Ureter (tissue), 1 donor: ENCODE measurements around the gene BSCL2. TPM values are rescaled to one million over a fixed set of nuclear protein-coding genes. Genes with fewer than 3 reads are reported as not detected.
"Not testable (repeated sequence)": the region's sequence is repeated elsewhere in the genome, so short reads cannot be mapped to it uniquely, and the experiment has no call there.

Experiments
- DNase-seq: peaks from one replicate; pipeline ENCODE4 v3.0.0-alpha.2; 2020; ENCODE audit warnings: low spot score
- total RNA-seq: library from RNA; stranded (reverse); gene quantifications from one replicate; pipeline ENCODE4 v1.2.4, GENCODE V29; 2023
- donor health status: DM: yes; HTN: yes; CAD: no.

BSCL2 gene
- total RNA-seq, 1 donor from 2014 or later: 55.9 TPM

DNA sequence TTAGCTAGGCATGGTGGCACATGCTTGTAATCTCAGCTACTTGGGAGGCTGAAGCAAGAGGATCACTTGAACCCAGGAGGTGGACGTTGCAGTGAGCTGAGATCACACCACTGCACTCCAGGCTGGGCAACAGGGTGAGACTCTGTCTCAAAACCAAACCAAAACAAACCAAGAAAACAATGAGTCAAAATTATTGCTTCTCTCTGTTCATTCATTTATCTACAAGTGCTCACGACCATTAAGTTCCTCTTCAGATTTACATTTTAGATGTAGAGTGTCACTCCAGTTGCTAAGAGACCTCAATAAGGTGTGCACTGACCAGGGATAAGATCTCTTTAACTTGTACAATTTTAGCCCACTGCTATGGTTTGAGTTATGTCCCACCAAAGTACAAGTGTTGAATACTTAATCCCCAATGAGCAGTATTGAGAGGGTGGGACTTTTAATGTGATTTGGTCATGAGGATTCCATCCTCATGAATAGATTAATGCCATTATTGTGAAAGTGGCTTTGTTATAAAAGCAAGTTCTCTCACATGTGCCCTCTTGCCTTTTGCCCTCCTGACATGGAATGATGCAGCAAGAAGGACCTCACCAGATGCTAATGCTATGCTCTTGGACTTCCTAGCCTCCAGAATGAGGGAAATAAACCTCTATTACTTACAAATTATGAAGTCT, 12.2 kb upstream of the BSCL2 start:
- no peak for DNase-seq

DNA sequence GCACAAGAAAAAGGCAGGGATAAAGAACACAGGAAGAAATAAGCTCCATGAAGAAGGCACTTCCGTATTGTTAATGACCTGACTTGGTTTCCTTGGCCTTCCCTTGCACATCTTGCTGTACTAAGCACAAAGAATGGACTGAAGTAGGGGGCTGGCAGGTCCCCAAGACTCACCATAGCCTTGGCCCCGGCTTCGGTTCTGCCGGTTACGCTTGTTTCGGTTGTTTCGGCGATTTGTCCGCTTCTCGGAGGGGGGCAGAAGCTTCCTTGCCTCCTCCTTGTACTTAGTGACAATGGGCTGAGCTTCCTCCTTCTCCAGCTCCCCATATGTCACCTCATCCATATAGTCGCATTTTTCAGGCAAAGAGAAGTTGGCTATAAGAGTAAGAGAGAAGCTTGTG, 9.6 kb upstream of the BSCL2 start:
- DNase-seq: no peak

DNA sequence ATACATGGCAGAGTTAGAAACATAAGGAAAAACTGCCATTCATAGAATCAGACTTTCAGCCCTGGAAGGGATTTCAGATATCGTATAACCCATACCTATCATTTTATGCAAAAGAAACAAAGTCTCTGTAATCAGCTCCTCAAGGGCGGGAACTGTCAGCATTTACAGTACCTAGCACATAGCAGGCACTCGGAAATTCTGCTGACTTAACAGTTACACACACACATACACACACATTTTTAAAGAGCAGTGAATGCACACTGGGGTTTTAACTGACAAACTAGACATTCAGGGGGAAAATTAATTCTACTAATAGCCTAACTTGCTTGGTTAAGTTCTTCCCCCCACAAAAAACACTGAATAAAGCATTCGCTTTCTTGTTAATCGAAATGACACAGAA, 9.0 kb upstream of the BSCL2 start:
- no peak for DNase-seq

DNA sequence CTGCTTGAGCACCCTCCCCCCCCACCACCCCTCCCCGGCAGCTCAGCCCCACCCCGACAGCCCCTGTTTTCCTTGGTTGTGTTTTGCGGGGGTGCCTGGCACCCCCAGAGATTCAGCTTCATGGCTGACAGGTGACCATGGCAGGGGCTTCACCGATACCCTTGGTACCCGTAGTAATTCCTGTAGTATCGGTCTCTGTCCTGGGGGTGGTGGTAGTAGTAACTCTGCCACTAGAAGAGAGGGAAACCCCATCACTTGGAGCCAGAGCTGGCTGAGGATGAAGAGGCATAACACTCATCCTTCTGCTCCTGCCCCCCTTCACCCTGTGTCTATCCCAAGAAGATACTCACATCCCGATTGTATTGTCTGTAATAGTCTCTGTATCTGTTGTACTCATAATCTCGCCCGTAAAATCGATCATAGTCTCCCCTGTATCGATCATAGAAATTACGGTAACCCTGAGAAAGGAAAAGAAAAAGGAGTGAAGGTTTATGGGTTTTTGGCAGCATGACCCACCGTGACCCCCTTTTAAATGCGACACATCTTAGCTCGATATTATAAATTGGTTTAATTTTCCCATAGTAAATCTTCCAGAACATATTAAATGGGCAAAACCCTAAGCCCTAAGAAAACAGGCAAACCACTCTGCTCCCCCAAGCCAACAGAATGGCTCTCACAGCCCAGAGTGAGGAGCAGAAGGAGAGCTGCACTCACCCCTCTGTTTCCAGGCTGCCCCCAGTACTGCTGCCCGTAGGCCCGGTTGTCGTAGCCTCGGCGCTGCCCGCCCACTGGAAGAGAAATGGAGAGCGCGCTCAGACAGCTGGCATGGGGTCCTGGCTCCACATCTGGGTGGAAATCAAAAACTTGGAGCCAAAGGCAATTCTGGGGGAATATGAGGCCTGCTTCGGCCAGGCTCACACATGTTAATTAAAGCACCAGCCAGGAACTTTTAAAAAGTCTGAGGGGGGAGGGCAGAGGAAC, 8.2 kb upstream of the BSCL2 start:
- no peak for DNase-seq

DNA sequence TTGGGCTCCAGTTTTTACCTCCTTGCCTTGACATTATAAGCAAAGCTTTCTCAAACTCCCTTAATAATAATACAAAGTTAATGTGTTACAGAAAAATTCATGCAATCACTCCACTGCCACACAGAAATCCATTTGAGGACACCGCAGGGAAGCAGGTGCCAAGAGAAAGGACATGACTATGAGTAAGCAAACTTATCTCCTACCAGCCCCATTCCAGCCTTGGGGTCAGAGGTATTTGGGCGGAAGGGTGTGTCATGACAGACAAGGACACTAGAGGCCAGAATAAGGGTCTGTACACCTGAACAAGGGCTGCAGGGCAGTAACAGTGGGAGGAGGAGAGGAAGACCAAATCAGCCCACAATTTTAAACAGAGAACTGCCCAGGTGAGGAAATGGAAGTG, 6.1 kb upstream of the BSCL2 start:
- no peak for DNase-seq

DNA sequence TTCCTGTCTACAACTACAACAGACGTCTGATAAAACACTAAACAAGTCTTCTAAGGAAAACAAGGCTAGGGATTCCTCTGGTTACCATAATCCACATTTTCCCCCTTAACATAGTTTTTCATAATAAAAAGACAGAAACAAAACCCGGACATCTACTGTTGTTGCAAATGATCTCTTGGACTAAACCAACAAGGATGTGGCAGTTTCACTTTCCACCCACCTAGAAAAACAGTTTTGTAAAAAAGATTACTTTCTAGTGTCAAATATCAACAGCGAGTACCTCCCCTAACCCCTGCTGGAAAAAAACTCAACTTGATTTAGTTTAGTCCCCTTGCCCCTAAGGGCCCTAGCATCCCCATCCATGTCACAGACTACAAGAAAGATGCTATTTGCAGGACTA, 5.6 kb upstream of the BSCL2 start:
- no peak for DNase-seq

DNA sequence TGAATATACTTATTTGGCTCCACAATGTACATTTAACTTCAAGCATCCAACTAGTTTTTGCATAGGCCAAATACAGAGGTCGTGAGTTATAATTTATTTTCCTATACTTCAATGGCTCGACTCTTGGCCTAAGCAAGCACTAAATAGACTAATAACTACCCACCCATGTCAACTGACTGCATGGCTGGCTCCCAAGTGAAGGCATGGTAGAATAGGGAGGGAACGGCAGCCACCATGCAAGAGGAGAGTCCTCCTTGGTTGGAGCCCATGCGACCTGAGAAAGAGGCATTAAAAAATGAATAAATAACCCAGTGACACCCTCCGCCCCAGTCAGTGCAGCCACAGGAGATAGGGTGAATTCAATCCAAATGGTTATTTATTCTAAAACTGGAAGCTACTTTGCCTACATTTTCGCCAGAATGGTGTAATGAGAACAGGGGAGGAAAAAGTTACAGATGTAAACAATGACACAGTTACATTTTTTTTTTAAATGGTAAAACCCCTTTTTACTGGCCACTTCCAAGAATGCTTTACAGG, 5.1 kb upstream of the BSCL2 start:
- DNase-seq: no peak

DNA sequence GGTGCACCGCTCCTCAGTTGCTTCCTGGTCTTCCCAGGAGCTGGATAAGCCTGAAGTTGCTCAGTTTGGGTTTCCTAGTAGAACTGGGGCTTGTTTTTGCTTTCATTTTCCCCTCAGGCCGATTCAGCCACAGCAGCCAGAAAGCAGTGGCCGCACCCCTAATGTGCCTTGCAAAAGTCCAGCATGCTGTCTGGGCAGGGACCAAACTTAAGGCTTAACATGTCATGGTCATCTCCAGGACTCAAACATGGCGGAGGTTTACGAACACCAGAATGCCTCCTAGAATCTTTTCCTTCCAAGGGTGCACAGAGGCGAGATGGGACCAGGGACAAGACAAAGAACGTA, 2.7 kb upstream of the BSCL2 start:
- DNase-seq: no peak

DNA sequence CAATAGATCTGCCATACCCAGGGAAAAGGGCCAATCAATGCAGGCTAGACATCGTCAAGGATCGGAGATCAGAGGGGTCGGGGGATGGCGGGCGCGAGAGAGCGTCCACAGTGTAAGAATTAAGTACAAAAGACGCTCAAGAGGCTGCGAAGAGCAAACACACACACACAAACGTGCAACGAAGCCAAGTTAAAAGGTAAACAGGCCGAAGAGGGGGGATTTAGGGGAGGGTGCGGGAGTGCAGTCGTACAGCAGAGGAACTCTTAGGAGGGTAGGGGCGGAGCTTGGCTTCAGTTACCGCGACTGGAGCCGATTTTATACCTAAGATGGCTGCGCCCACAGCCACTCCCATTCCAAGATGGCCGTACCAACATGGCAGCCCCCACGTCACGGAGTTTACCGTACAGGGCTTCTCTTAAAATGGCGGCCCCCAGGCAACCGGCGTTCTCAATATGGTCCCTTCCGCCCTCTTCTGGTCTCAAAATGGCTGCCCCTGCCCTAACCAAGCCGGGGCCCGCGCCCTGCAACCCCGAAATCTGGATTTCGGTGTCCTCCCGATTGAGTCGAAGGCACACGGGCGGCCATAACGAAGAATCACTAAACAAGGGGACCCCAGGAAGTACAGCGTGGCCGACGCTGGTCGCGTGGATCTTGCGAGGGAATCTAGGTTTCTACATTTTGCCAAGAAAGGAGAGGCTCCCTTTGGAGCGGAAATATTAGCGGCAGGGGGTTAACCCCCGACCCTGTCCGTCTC, 2.2 kb upstream of the BSCL2 start:
- peak; percentile 99 for DNase-seq

DNA sequence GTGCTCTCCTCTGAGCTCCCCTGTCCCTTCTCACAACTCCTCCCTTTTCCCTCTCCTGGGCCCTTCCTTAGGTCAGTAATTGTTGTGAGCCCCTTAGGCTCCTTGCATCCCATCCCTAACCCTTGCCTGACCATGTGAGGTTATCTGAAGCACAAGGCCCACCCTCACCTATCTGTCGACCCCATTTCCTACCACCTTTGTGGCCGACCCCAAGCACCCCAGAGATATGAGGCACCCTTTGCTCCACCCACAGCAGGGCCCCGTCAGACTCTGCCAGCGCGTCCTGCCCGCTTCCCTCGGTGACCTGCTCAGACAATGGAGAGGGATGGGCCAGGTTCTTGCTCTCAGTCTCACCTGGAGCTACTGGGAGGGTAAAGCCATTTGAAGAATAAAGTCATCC, 1.6 kb upstream of the BSCL2 start:
- DNase-seq: peak; percentile 56

DNA sequence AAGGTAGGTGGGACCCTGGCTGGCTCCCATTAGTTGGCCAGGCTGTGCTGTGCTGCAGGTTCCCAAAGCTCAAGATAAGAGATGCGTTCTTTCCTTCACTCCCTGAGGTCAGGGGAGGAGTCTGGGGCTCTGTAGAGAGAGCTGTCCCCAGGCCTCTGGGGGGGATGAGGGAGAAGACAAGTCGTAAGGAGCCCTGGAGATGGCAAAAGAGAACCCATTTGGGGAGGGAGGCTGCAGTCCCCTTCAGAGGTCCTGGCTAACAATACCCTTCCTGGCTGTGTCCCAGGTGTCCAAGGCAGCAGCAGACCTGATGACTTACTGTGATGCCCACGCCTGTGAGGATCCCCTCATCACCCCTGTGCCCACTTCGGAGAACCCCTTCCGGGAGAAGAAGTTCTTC, 1.2 kb upstream of the BSCL2 start:
- DNase-seq: no peak

DNA sequence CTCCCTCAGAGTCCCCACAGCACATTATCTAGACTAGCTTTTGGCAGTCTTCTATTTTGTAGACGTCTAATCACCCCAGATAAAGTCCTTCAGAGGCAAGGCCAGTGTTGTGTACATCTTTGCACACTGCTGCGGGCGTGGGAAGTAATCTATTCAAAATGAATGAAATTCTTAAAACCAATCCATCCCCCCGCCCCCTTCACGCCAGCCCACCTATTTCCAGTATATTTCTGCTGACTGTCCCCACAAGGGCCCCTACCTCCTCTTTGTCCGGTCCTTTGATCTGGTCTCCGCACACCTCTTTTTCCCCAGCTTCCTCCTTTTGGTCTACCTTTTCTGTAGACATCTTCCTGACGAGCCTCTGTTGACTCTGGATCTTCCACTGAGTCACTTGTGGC, 375 bp downstream of the BSCL2 start:
- no peak for DNase-seq

DNA sequence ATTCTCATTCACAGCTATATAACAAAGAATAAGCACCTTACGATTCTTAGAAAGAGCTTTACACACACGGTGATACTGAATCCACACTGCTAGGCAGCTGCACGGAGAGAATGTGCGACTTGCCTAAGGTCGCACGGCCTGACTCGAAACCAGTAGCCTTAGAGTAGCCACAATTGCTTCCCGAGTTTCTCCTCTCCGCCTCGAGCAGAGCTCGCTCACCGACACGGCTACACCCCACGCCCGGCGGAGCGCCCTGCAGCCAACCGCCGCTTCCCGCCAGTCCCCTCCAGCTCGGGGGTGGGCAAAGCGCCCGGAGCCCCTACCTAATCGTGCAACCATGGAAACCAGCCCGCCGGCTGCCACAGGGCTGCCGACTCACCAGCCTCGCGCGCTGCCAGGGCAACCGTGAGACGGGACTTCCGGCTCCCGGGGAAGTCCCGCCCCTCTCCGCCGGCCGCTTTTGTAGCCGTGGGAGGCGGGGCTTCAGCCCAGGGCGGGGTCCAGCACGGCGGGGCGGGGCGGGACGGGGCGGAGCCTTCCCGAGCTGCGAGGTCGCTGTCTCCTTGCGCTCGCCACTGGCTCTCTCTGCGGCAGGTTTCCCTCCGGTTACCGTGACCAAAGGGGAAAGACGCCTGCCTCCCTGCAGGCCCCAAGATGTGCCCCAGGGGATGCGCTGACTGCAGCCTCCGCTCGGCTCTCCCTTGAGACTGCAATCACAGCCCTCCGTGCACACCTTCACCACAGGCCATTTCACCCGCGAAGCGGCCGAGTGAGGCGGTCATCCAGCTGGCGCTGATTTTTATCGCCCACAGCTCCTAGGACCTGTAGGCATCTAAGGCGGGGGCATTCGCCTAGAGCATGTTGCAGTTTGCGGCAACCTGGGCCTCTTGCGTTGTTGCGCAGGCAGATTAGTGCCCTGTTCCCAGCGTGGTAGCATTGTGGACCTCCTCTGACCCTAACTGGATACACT, 1.1 kb downstream of the BSCL2 start:
- DNase-seq: peak; percentile 95

DNA sequence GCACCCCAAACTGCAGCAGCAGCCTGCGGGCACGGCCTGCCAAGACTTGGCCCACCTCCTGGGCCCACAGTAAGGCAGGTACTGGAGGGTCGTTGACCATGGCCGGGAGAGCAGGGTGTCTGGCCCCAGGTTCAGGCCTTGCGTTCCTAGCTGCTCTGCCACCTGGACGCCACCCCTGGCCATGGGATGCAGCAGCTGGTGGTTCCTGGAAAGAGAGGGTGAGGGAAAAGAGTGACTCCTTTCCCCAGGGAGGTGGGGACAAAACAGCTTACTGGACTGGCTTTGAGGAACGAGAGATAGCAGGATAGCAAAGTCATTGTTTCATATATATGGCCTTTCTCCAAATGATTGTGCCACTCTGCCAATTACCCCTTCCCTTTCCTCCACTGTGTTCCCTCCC, 1.8 kb downstream of the BSCL2 start:
- DNase-seq: no peak

DNA sequence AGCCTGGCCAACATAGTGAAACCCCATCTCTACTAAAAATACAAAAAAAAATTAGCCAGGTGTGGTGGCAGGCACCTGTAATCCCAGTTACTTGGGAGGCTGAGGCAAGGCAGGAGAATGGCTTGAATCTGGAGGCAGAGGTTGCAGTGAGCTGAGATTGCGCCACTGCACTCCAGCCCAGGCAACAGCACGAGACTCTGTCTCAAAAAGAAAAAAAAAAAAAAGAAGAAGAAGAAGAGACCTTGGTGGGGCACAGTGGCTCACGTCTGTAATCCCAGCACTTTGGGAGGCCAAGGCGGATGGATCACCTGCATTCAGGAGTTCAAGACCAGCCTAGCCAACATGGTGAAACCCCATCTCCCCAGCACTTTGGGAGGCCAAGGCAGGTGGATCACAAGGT, 3.3 kb downstream of the BSCL2 start:
- DNase-seq: not testable (repeated sequence)

DNA sequence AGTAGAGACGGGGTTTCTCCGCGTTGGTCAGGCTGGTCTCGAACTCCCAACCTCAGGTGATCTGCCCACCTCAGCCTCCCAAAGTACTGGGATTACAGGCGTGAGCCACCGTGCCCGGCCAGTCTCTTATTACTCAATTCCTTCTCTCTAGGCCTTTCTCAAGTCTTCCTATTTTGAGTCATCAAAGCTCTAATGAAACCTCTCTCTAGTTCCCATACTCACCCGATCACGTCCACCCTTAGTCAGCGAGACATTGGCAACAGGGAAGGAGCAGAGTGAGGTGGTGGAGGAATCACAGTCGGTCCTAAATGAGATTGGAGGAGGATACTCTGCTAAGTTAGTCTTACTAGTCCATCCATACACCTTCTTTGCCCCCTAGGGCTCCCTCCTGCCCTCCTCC, 5.0 kb downstream of the BSCL2 start:
- no peak for DNase-seq

DNA sequence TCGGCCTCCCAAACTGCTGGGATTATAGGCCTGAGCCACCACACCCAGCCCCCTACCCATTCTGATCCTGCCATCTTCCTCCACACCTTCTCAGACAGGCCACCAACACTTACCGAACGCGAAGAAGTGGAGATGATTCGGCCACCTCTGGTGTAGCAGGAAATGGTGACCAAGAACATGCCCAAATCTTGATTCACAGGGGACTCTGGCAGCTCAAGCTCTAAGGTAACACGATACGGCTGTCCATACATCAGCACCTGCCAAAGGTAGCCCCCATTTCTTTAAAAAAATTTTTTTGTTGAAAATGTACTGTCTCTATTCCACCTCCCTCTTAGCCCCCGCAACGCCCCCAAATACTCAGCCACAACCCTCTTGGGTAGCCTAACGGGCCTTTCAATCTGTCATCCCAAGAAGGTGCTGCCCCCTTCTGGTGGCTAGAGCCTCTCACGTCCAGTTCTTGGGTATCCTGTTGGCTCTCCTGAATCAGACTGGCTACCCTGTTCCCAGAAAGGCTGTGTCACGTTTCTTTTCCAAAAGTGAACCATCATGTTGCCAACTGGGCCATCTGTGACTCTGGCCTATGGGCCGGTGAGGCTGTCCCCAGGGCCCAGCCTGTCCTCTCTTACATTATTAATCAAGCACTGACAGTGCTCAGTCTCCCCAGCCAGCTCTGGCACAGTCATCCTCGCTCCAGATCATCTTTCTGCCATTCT, 12.6 kb downstream of the BSCL2 start:
- DNase-seq: peak; percentile 82

DNA sequence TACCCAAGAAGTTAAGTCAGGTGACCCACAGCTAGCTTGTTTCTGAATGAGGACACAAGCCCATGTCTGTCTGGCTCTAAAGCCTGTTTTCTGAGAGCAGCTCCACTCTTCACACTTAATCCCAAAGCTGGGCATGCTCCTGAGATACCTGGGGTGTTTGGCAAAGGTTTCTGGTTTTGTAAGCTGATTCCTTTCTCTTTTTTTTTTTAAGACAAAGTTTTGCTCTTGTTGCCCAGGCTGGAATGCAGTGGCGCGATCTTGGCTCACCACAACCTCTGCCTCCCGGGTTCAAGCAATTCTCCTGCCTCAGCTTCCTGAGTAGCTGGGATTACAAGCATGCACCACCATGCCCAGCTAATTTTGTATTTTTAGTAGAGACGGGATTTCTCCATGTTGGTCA, 13.6 kb downstream of the BSCL2 start:
- DNase-seq: not testable (repeated sequence)

DNA sequence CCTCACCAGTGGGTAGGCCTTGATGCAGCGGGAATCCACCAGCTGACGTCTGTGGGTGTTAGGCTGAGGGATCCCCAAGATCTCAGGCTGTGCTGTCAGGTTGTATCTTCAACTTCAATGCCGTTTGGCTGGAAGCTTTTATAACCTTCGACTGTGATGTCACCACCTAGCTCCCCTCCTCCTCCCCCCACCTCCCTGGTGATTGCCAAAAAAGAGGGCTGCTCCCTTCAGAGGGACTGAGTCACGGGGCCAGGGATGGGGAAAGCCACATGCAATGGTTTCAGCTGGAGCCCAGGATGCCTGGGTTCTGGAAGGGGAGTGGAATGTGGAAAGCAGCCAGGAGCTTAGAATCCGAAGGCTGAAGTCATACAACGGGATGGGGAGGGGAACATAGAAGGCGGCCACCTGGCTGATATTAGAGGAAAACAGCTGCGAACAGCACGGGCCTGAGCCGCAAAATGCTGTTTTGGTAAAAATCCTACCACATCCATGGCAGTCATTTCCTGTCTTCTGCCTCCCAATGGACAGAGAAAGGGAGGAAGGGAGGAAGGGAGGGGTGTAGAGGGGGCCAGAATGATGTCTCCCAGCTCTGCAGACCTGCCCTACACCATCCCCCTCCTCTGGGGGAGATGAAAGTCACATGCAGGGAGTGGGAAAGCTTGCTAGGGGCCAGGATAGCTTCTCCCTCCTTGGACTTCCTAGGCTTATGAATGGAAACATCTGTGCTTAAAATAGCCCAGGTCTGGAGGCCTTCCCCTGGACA, 17.6 kb downstream of the BSCL2 start, which contains the start of gene LRRN4CL:
Gene LRRN4CL, minus strand, starts transcription at position 110 of the 763 bp plus-strand sequence. CDS start 1,022 bp downstream, outside the sequence.
- peak; percentile 85 for DNase-seq
